Neuronal stem cell (in vitro differentiated cells): Measurements from ENCODE around the gene H2AZ2.

Source experiments
- DNase-seq: peaks from one replicate; pipeline ENCODE4 v3.0.0-alpha.2; 2013; ENCODE audit warnings: low spot score
- H2AFZ ChIP-seq: one replicate; pipeline ENCODE4 v1.6.1; 2013; ENCODE audit warnings: mild to moderate bottlenecking, low read length, inconsistent platforms
- H2AK5ac ChIP-seq: 2 replicates; pipeline ENCODE4 v1.6.1; 2013; ENCODE audit warnings: low read depth, mild to moderate bottlenecking, inconsistent platforms, low read length, moderate library complexity, mixed read lengths
- H2BK120ac ChIP-seq: 2 replicates; pipeline ENCODE4 v1.6.1; 2013; ENCODE audit warnings: low read depth, mild to moderate bottlenecking, inconsistent platforms, low read length, moderate library complexity, mixed read lengths
- H2BK12ac ChIP-seq: one replicate; pipeline ENCODE4 v1.6.1; 2013; ENCODE audit warnings: low read length, inconsistent platforms
- H2BK15ac ChIP-seq: 2 replicates; pipeline ENCODE4 v1.6.1; 2013; ENCODE audit warnings: mild to moderate bottlenecking, low read length, inconsistent platforms, mixed read lengths
- H2BK5ac ChIP-seq: one replicate; pipeline ENCODE4 v1.6.1; 2013; ENCODE audit warnings: inconsistent platforms, mild to moderate bottlenecking, low read length, moderate library complexity
- H3K14ac ChIP-seq: one replicate; pipeline ENCODE4 v1.6.1; 2013; ENCODE audit warnings: low read length, inconsistent platforms
- H3K18ac ChIP-seq: 2 replicates; pipeline ENCODE4 v1.6.1; 2013; ENCODE audit warnings: low read length, inconsistent platforms
- H3K23ac ChIP-seq: 2 replicates; pipeline ENCODE4 v1.6.1; 2013; ENCODE audit warnings: low read depth, mild to moderate bottlenecking, mixed read lengths, low read length, inconsistent platforms; ENCODE audit not compliant: poor library complexity
- H3K27ac ChIP-seq: replicated peaks from 3 replicates; pipeline ENCODE4 v1.5.1; 2013; ENCODE audit warnings: low read length, inconsistent platforms
- H3K27me3 ChIP-seq, 3 experiments: 2 replicates each; pipeline ENCODE4 v1.6.1; 2013; ENCODE audit warnings: low read length in 3 of 3, mild to moderate bottlenecking in 2 of 3, inconsistent platforms in 1 of 3, low read depth in 1 of 3, mixed read lengths in 1 of 3, moderate library complexity in 1 of 3; ENCODE audit not compliant: control insufficient read depth in 3 of 3, insufficient read depth in 3 of 3
- H3K36me3 ChIP-seq, 2 donors: replicated peaks in 1 of 2; 2 replicates each; pipeline ENCODE4 v1.6.1; 2013; ENCODE audit warnings: low read length in 2 of 2; ENCODE audit not compliant: control insufficient read depth in 2 of 2, insufficient read depth in 2 of 2
- H3K4ac ChIP-seq: 2 replicates; pipeline ENCODE4 v1.6.1; 2013; ENCODE audit warnings: inconsistent platforms, mild to moderate bottlenecking, low read length, moderate library complexity
- H3K4me1 ChIP-seq, 2 donors: 1 replicate in 1 of 2; 2 replicates in 1 of 2; pipeline ENCODE4 v1.6.1; 2013; ENCODE audit warnings: low read length in 2 of 2, low read depth in 1 of 2; ENCODE audit not compliant: control insufficient read depth in 2 of 2, insufficient read depth in 1 of 2
- H3K4me2 ChIP-seq: one replicate; pipeline ENCODE4 v1.6.1; 2013; ENCODE audit warnings: mild to moderate bottlenecking, low read length, inconsistent platforms; ENCODE audit not compliant: insufficient read depth, poor library complexity, severe bottlenecking
- H3K4me3 ChIP-seq, 2 donors: 2 replicates each; pipeline ENCODE4 v1.5.1; 2013; ENCODE audit warnings: low read length in 2 of 2, mild to moderate bottlenecking in 2 of 2, inconsistent platforms in 1 of 2, moderate library complexity in 1 of 2
- H3K79me1 ChIP-seq: one replicate; pipeline ENCODE4 v1.6.1; 2013; ENCODE audit warnings: low read depth, mild to moderate bottlenecking, inconsistent platforms, low read length, moderate library complexity
- H3K9ac ChIP-seq: one replicate; pipeline ENCODE4 v1.6.1; 2013; ENCODE audit warnings: mild to moderate bottlenecking, low read depth, low read length, inconsistent platforms; ENCODE audit not compliant: poor library complexity
- H3K9me3 ChIP-seq, 2 donors: replicated peaks in 1 of 2; 2 replicates each; pipeline versions ENCODE3 to v1.6.1; 2013; ENCODE audit warnings: low read length in 2 of 2, mild to moderate bottlenecking in 2 of 2, inconsistent platforms in 1 of 2, low read depth in 1 of 2, mixed read lengths in 1 of 2, moderate library complexity in 1 of 2; ENCODE audit not compliant: control insufficient read depth in 2 of 2, insufficient read depth in 1 of 2
- H4K8ac ChIP-seq: one replicate; pipeline ENCODE4 v1.6.1; 2013; ENCODE audit warnings: low read depth, mild to moderate bottlenecking, inconsistent platforms, low read length, moderate library complexity
- H4K91ac ChIP-seq: one replicate; pipeline ENCODE4 v1.6.1; 2013; ENCODE audit warnings: low read length, low read depth, mild to moderate bottlenecking, inconsistent platforms; ENCODE audit not compliant: poor library complexity
- WGBS, 2 donors: extraction: QIAGEN DNeasy Blood & Tissue Kit; methylation state at CpG; one replicate each; pipeline ENCODE4 v1.1.7; 2013; ENCODE audit warnings: missing lambda C conversion rate in 2 of 2, mixed read lengths in 1 of 2; ENCODE audit not compliant: insufficient read length in 2 of 2, insufficient replicate concordance in 1 of 2; ENCODE audit errors: extremely low coverage in 2 of 2; 5-methylcytosine and 5-hydroxymethylcytosine counted together

The H2AZ2 gene

GRCh38 chr7:44885394-44886317 is 37.8 kb upstream of the H2AZ2 start, which contains the start of gene PURB:
TSS of gene PURB (minus strand) at chr7:44885530. CDS start at chr7:44885348, 182 bp downstream.
- Histone ChIP-seq H2AFZ (peak within 1 kb of the TSS; percentile 95), H2BK120ac (peak within 1 kb of the TSS; percentile 37), H3K14ac (no peak within 1 kb of the TSS), H3K27ac (peak within 1 kb of the TSS; percentile 84), H4K91ac (no peak within 1 kb of the TSS), H2BK5ac (no peak within 1 kb of the TSS), H3K23ac (peak within 1 kb of the TSS; percentile 70), H3K4ac (no peak within 1 kb of the TSS), H3K9ac (peak within 1 kb of the TSS; percentile 97), H2BK15ac (no peak within 1 kb of the TSS), H4K8ac (no peak within 1 kb of the TSS), H3K4me2 (peak within 1 kb of the TSS; percentile 95), H3K18ac (peak within 1 kb of the TSS; percentile 94), H3K36me3 (peaks cover 5 to 39% of the 10 kb centered on the region in 2 donors), H3K27me3 (peaks cover 0 to 2% (median 0%) of the 10 kb centered on the region in 3 experiments), H3K4me1 (peaks cover 13 to 27% of the 10 kb centered on the region in 2 donors), H2AK5ac (peak within 1 kb of the TSS; percentile 0), H3K79me1 (peaks cover 9% of the 10 kb centered on the region), H3K4me3 (peak within 1 kb of the TSS; percentile 95 to 97), H2BK12ac (no peak within 1 kb of the TSS), H3K9me3 (no peaks in the 10 kb centered on the region)
- no CpG with 5 or more reads among the region's 72 CpGs for WGBS, 2 donors
- peak; percentile 93 for DNase-seq

- no peaks in the 10 kb centered on the region for H3K9me3 ChIP-seq
- no peak overlapping the region for H2BK15ac ChIP-seq
- H3K79me1 ChIP-seq = peaks cover 9% of the 10 kb centered on the region
- no peaks in the 10 kb centered on the region for H3K27me3 ChIP-seq
- peaks cover 7 to 47% of the 10 kb centered on the region in 2 donors for H3K36me3 ChIP-seq
- H2AK5ac ChIP-seq = no peak overlapping the region
- no peak overlapping the region for H4K8ac ChIP-seq
- no peak overlapping the region for H2BK120ac ChIP-seq
- H3K4ac ChIP-seq = no peak overlapping the region
- WGBS, 2 donors = no CpG with 5 or more reads among the region's 107 CpGs
- H2BK5ac ChIP-seq = no peak overlapping the region
- H3K9ac ChIP-seq = peak overlapping the region; percentile 92
- H3K4me1 ChIP-seq = peaks cover 13 to 31% of the 10 kb centered on the region in 2 donors
- H4K91ac ChIP-seq = no peak overlapping the region
- H3K27ac ChIP-seq = peak overlapping the region; percentile 60
- peak overlapping the region; percentile 86 for H3K18ac ChIP-seq
- H3K14ac ChIP-seq = no peak overlapping the region
- no peak overlapping the region for H2BK12ac ChIP-seq
- peak overlapping the region; percentile 95 to 96 for H3K4me3 ChIP-seq
- peak overlapping the region; percentile 70 for H3K23ac ChIP-seq
- peak overlapping the region; percentile 92 for H3K4me2 ChIP-seq
- DNase-seq = peak; percentile 43
- peak overlapping the region; percentile 89 for H2AFZ ChIP-seq
Measured at GRCh38 chr7:44884621-44885393, 36.9 kb upstream of the H2AZ2 start.

- H3K14ac ChIP-seq = no peak overlapping the region
- H2AFZ ChIP-seq = no peak overlapping the region
- no peak overlapping the region for H2BK120ac ChIP-seq
- peak overlapping the region; percentile 92 for H3K4me2 ChIP-seq
- no peak for DNase-seq
- H2BK5ac ChIP-seq = no peak overlapping the region
- no CpG with 5 or more reads among the region's 24 CpGs for WGBS, 2 donors
- no peak overlapping the region for H3K23ac ChIP-seq
- H3K36me3 ChIP-seq = peaks cover 7 to 54% of the 10 kb centered on the region in 2 donors
- H3K18ac ChIP-seq = no peak overlapping the region
- H3K27ac ChIP-seq = no peak overlapping the region
- peak overlapping the region; percentile 92 for H3K9ac ChIP-seq
- no peak overlapping the region for H3K4ac ChIP-seq
- no peak overlapping the region for H4K91ac ChIP-seq
- peaks cover 9% of the 10 kb centered on the region for H3K79me1 ChIP-seq
- peak overlapping the region; percentile 95 to 96 for H3K4me3 ChIP-seq
- no peak overlapping the region for H2AK5ac ChIP-seq
- H2BK12ac ChIP-seq = no peak overlapping the region
- H4K8ac ChIP-seq = no peak overlapping the region
- peaks cover 13 to 31% of the 10 kb centered on the region in 2 donors for H3K4me1 ChIP-seq
- no peaks in the 10 kb centered on the region for H3K9me3 ChIP-seq
- no peaks in the 10 kb centered on the region for H3K27me3 ChIP-seq
- H2BK15ac ChIP-seq = no peak overlapping the region
Measured at GRCh38 chr7:44883961-44884620, 36.2 kb upstream of the H2AZ2 start.
